ENCODE measurements around the gene CMTM4. TPM values are rescaled to one million over a fixed set of nuclear protein-coding genes. Genes with fewer than 3 reads are reported as not detected.

CMTM4 gene
- total RNA-seq, 1 experiment from 2014 or later = 77.8 TPM

- no peak for TF ChIP-seq CTCF (IDR thresholded peaks at IDR 0.05 in 2 of 3, conservative IDR thresholded peaks at IDR 0.05 in 1 of 3; ENCODE audit: borderline replicate concordance in 1 of 3, insufficient read depth in 1 of 3, low read depth in 2 of 3, low read length in 2 of 3)
- TF ChIP-seq SIN3A (IDR thresholded peaks at IDR 0.05; ENCODE audit: low read depth) = no peak
- TF ChIP-seq CEBPB (IDR thresholded peaks at IDR 0.05; ENCODE audit: low read depth) = no peak
- TF ChIP-seq ZNF274 (IDR thresholded peaks at IDR 0.05; ENCODE audit: low read depth, low read length) = no peak
- no peak for TF ChIP-seq ZBTB33 (IDR thresholded peaks at IDR 0.05; ENCODE audit: extremely low read depth, insufficient replicate concordance, low read length)
- no peak for TF ChIP-seq JUND (IDR thresholded peaks at IDR 0.05)
- TF ChIP-seq SP1 (IDR thresholded peaks at IDR 0.05; ENCODE audit: low read depth) = no peak
Measured at GRCh38 chr16:66695471-66695934, 1.0 kb downstream of the CMTM4 start (continued).

GRCh38 chr16:66693149-66693548 is 3.4 kb downstream of the CMTM4 start:
- BruUV-seq (replicated peaks) = no TSS peak
- H3K79me2 ChIP-seq (ENCODE audit: insufficient read depth, low read length) = peaks cover 70% of the 10 kb centered on the region
- no peak overlapping the region for H3K4me3 ChIP-seq (replicated peaks in 1 of 2; ENCODE audit: low read depth in 1 of 2, low read length in 2 of 2)
- TF ChIP-seq EZH2 (IDR thresholded peaks at IDR 0.05) (no peak), POLR2A (IDR thresholded peaks at IDR 0.05; ENCODE audit: borderline replicate concordance, extremely low read depth, insufficient read depth, insufficient read length) (no peak), ELF1 (IDR thresholded peaks at IDR 0.05; ENCODE audit: borderline replicate concordance, low read depth) (no peak), MAX (IDR thresholded peaks at IDR 0.05) (no peak), RAD21 (IDR thresholded peaks at IDR 0.05; ENCODE audit: low read depth) (no peak), CBX3 (IDR thresholded peaks at IDR 0.05; ENCODE audit: low read depth) (no peak), JUND (IDR thresholded peaks at IDR 0.05) (no peak), CTCF (IDR thresholded peaks at IDR 0.05 in 2 of 3, conservative IDR thresholded peaks at IDR 0.05 in 1 of 3; ENCODE audit: borderline replicate concordance in 1 of 3, insufficient read depth in 1 of 3, low read depth in 2 of 3, low read length in 2 of 3) (no peak), TCF7L2 (IDR thresholded peaks at IDR 0.05; ENCODE audit: borderline replicate concordance, extremely low read depth, insufficient read depth, insufficient read length) (no peak), ZFX (IDR thresholded peaks at IDR 0.05) (no peak), EZH2phosphoT487 (IDR thresholded peaks at IDR 0.05; ENCODE audit: borderline replicate concordance) (no peak)

More at GRCh38 chr16:66693149-66693548, 3.4 kb downstream of the CMTM4 start:
- H4K20me1 ChIP-seq (ENCODE audit: insufficient read depth) = no peaks in the 10 kb centered on the region; the same call in 1 of the 2 replicates
- H3K36me3 ChIP-seq (ENCODE audit: control insufficient read depth in 1 of 2, insufficient read depth in 2 of 2, low read length in 2 of 2) = no peaks in the 10 kb centered on the region
- no peaks in the 10 kb centered on the region for H3K27me3 ChIP-seq (ENCODE audit: insufficient read depth, low read length)
- no peak overlapping the region for H3K4me2 ChIP-seq (ENCODE audit: low read length)
- DNase-seq (ENCODE audit: low read depth, low spot score) = no peak
- intact Hi-C loops (cut with micrococcal nuclease) = no loop called here
- H3K9ac ChIP-seq (ENCODE audit: low read length) = no peak overlapping the region
- H3K27ac ChIP-seq (ENCODE audit: low read depth, low read length) = no peak overlapping the region
- no peaks in the 10 kb centered on the region for H3K9me3 ChIP-seq (ENCODE audit: control insufficient read depth in 1 of 2, insufficient read depth in 1 of 2, low read depth in 1 of 2, low read length in 2 of 2)
- H3K4me1 ChIP-seq (ENCODE audit: control insufficient read depth in 1 of 2, insufficient read depth in 2 of 2, low read length in 2 of 2) = peaks cover 6 to 20% of the 10 kb centered on the region in 2 experiments; a peak in 3 of 4 replicates
- no peak overlapping the region for H2AFZ ChIP-seq (ENCODE audit: low read depth, low read length, poor library complexity, severe bottlenecking)
- H3K9me2 ChIP-seq (ENCODE audit: insufficient read depth) = no peaks in the 10 kb centered on the region
- RAD21 ChIA-PET (ENCODE audit: low non-redundant PET in 1 of 2, low total read pairs in 2 of 2, uncharacterized antibody in 2 of 2, unreplicated experiment in 2 of 2) = no interaction called here
- CTCF ChIA-PET = no interaction called here
- no peak for ATAC-seq
- POLR2A ChIA-PET = no interaction called here

All from HCT116 (cell line).